Peyer's patch (tissue), 4 donors: Measurements from ENCODE around the gene DPPA2.

Source experiments
- POLR2A ChIP-seq, 2 donors: fragments of 450-650 bp; IDR thresholded peaks; one replicate each; pipeline ENCODE4 v1.5.1; 2017; ENCODE audit warnings: antibody characterized with exemption in 2 of 2, mild to moderate bottlenecking in 2 of 2, moderate library complexity in 2 of 2
- TF ChIP-seq, protein P1 (sequence below), 6 experiments: fragments of 450-650 bp in 4 of 6; fragments of 200-600 bp in 2 of 6; sonication (generic) in 1 of 6; IDR thresholded peaks; one replicate each; pipeline ENCODE4 v1.5.1; 2017 to 2019; ENCODE audit warnings: antibody characterized with exemption in 6 of 6, mild to moderate bottlenecking in 3 of 6, moderate library complexity in 1 of 6

DNA sequence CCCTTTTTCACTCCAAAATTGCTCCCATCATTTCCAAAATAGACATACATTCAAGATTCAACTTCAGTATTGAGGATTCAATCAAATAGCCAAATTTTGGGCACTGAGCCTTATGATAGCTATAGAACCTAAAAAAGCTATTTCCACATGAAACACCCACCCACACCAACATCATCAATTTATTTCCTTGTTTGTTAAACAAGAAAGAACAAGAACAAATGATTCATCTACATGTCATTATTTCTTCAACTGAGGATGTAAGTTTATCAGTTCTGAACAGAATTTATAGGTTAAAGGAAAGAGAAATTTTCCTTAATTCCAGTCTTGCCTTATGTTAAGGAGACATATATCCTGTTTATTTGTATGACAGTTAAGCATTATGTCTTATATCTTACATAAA is 32.2 kb downstream of the DPPA2 start:
- TF ChIP-seq POLR2A (IDR thresholded peaks at IDR 0.05): no peak
- TF ChIP-seq, protein P1, sequence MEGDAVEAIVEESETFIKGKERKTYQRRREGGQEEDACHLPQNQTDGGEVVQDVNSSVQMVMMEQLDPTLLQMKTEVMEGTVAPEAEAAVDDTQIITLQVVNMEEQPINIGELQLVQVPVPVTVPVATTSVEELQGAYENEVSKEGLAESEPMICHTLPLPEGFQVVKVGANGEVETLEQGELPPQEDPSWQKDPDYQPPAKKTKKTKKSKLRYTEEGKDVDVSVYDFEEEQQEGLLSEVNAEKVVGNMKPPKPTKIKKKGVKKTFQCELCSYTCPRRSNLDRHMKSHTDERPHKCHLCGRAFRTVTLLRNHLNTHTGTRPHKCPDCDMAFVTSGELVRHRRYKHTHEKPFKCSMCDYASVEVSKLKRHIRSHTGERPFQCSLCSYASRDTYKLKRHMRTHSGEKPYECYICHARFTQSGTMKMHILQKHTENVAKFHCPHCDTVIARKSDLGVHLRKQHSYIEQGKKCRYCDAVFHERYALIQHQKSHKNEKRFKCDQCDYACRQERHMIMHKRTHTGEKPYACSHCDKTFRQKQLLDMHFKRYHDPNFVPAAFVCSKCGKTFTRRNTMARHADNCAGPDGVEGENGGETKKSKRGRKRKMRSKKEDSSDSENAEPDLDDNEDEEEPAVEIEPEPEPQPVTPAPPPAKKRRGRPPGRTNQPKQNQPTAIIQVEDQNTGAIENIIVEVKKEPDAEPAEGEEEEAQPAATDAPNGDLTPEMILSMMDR (IDR thresholded peaks at IDR 0.05): no peak
